WI38 (cell line): Measurements from ENCODE around the gene PDGFRB.

ENCODE experiments used
- H3K4me3 ChIP-seq: 2 replicates; pipeline ENCODE4 v1.5.1; 2011; ENCODE audit warnings: low read depth, mild to moderate bottlenecking, control low read depth, low read length
- TF ChIP-seq, protein P1 (sequence below): IDR thresholded peaks from 2 replicates; pipeline ENCODE4 v1.5.1; 2012; ENCODE audit warnings: low read depth, mild to moderate bottlenecking, control low read depth, low read length

Gene PDGFRB

DNA sequence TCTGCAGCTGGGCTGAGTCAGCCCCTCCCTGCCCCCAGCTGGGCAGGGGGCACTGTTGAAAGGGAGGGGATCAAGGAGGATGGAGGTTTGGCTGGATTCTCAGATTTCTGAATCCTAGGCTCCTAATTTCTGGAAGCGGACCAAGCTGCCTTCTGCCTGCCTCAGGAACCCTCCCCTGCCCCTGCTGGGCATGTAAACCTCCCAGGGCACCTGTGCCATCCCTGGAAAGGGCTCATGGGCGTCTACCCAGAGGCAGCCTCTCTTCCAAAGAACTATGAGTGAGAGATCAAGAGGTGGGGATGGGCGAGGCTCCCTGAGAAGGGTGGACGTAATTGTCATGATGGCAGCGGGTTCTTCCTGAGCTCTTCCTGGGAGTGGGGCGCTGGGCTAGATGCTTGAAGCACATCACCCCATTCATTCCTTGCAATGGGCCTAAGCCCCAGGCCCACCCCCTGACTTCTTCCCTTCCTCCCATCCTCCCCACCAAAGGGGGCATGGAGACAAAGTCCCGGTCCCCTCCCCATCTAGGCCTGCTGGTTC, 90.9 kb downstream of the PDGFRB start:
- TF ChIP-seq, protein P1, sequence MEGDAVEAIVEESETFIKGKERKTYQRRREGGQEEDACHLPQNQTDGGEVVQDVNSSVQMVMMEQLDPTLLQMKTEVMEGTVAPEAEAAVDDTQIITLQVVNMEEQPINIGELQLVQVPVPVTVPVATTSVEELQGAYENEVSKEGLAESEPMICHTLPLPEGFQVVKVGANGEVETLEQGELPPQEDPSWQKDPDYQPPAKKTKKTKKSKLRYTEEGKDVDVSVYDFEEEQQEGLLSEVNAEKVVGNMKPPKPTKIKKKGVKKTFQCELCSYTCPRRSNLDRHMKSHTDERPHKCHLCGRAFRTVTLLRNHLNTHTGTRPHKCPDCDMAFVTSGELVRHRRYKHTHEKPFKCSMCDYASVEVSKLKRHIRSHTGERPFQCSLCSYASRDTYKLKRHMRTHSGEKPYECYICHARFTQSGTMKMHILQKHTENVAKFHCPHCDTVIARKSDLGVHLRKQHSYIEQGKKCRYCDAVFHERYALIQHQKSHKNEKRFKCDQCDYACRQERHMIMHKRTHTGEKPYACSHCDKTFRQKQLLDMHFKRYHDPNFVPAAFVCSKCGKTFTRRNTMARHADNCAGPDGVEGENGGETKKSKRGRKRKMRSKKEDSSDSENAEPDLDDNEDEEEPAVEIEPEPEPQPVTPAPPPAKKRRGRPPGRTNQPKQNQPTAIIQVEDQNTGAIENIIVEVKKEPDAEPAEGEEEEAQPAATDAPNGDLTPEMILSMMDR, result no peak
- H3K4me3 ChIP-seq, result no peak overlapping the region
